ENCODE measurements around the gene XRN1.

XRN1 gene

GRCh38 chr3:142492184-142492583, 44.3 kb upstream of the XRN1 start:
- no peaks in the 10 kb centered on the region for H3K79me2 ChIP-seq (ENCODE audit: insufficient read depth, low read length)
- no peak overlapping the region for H2AFZ ChIP-seq (ENCODE audit: low read length)

GRCh38 chr3:142489572-142490323, 41.9 kb upstream of the XRN1 start:
- Histone ChIP-seq H3K36me3 (ENCODE audit: insufficient read depth, low read length) (peaks cover 43% of the 10 kb centered on the region), H2AFZ (ENCODE audit: low read length) (no peak overlapping the region), H3K4me3 (ENCODE audit: low read length, poor library complexity, severe bottlenecking) (no peak overlapping the region)

More at GRCh38 chr3:142492184-142492583, 44.3 kb upstream of the XRN1 start:
- no peaks in the 10 kb centered on the region for H3K9me3 ChIP-seq (ENCODE audit: insufficient read depth, low read depth, low read length)
- no peak overlapping the region for H3K9ac ChIP-seq (ENCODE audit: low read depth, low read length, poor library complexity, severe bottlenecking)
- H3F3A ChIP-seq (ENCODE audit: low read depth): no peaks in the 10 kb centered on the region
- H3K4me1 ChIP-seq (ENCODE audit: insufficient read depth, low read length, poor library complexity, severe bottlenecking): no peaks in the 10 kb centered on the region
- H3K27me3 ChIP-seq (ENCODE audit: insufficient read depth, low read length, poor library complexity, severe bottlenecking): no peaks in the 10 kb centered on the region
- no peak overlapping the region for H3K4me3 ChIP-seq (ENCODE audit: low read length, poor library complexity, severe bottlenecking)
- no peaks in the 10 kb centered on the region for H3K9me2 ChIP-seq (replicated peaks; ENCODE audit: low read depth, low read length)
- TF ChIP-seq, protein P1, sequence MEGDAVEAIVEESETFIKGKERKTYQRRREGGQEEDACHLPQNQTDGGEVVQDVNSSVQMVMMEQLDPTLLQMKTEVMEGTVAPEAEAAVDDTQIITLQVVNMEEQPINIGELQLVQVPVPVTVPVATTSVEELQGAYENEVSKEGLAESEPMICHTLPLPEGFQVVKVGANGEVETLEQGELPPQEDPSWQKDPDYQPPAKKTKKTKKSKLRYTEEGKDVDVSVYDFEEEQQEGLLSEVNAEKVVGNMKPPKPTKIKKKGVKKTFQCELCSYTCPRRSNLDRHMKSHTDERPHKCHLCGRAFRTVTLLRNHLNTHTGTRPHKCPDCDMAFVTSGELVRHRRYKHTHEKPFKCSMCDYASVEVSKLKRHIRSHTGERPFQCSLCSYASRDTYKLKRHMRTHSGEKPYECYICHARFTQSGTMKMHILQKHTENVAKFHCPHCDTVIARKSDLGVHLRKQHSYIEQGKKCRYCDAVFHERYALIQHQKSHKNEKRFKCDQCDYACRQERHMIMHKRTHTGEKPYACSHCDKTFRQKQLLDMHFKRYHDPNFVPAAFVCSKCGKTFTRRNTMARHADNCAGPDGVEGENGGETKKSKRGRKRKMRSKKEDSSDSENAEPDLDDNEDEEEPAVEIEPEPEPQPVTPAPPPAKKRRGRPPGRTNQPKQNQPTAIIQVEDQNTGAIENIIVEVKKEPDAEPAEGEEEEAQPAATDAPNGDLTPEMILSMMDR (conservative IDR thresholded peaks at IDR 0.05; ENCODE audit: low read length): no peak
- no peak for TF ChIP-seq EZH2phosphoT487 (IDR thresholded peaks at IDR 0.05; ENCODE audit: borderline replicate concordance)
- no peaks in the 10 kb centered on the region for H4K20me1 ChIP-seq (ENCODE audit: insufficient read depth, low read length, poor library complexity, severe bottlenecking)
- H3K4me2 ChIP-seq (ENCODE audit: low read depth, low read length, poor library complexity, severe bottlenecking): no peak overlapping the region
- H3K36me3 ChIP-seq (ENCODE audit: insufficient read depth, low read length): peaks cover 43% of the 10 kb centered on the region

GRCh38 chr3:142484912-142485435, 37.1 kb upstream of the XRN1 start:
- Histone ChIP-seq H3K9me3 (ENCODE audit: insufficient read depth, low read depth, low read length) (peaks cover 8% of the 10 kb centered on the region; the same call in 1 of the 2 replicates), H3K79me2 (ENCODE audit: insufficient read depth, low read length) (no peaks in the 10 kb centered on the region), H3F3A (ENCODE audit: low read depth) (no peaks in the 10 kb centered on the region), H3K4me3 (ENCODE audit: low read length, poor library complexity, severe bottlenecking) (no peak overlapping the region), H3K27me3 (ENCODE audit: insufficient read depth, low read length, poor library complexity, severe bottlenecking) (no peaks in the 10 kb centered on the region), H3K4me2 (ENCODE audit: low read depth, low read length, poor library complexity, severe bottlenecking) (no peak overlapping the region), H3K9me2 (replicated peaks; ENCODE audit: low read depth, low read length) (no peaks in the 10 kb centered on the region), H3K9ac (ENCODE audit: low read depth, low read length, poor library complexity, severe bottlenecking) (no peak overlapping the region), H3K36me3 (ENCODE audit: insufficient read depth, low read length) (peaks cover 34% of the 10 kb centered on the region; the same call in 1 of the 2 replicates), H3K4me1 (ENCODE audit: insufficient read depth, low read length, poor library complexity, severe bottlenecking) (no peaks in the 10 kb centered on the region), H4K20me1 (ENCODE audit: insufficient read depth, low read length, poor library complexity, severe bottlenecking) (no peaks in the 10 kb centered on the region), H2AFZ (ENCODE audit: low read length) (no peak overlapping the region)
- TF ChIP-seq EZH2phosphoT487 (IDR thresholded peaks at IDR 0.05; ENCODE audit: borderline replicate concordance): no peak
- TF ChIP-seq, protein P1 (conservative IDR thresholded peaks at IDR 0.05; ENCODE audit: low read length): no peak

More at GRCh38 chr3:142489572-142490323, 41.9 kb upstream of the XRN1 start:
- no peaks in the 10 kb centered on the region for H3F3A ChIP-seq (ENCODE audit: low read depth)
- no peaks in the 10 kb centered on the region for H3K9me2 ChIP-seq (replicated peaks; ENCODE audit: low read depth, low read length)
- no peaks in the 10 kb centered on the region for H3K9me3 ChIP-seq (ENCODE audit: insufficient read depth, low read depth, low read length)
- TF ChIP-seq, protein P1 (conservative IDR thresholded peaks at IDR 0.05; ENCODE audit: low read length): no peak
- no peak for TF ChIP-seq EZH2phosphoT487 (IDR thresholded peaks at IDR 0.05; ENCODE audit: borderline replicate concordance)
- no peaks in the 10 kb centered on the region for H4K20me1 ChIP-seq (ENCODE audit: insufficient read depth, low read length, poor library complexity, severe bottlenecking)
- H3K79me2 ChIP-seq (ENCODE audit: insufficient read depth, low read length): no peaks in the 10 kb centered on the region
- H3K27me3 ChIP-seq (ENCODE audit: insufficient read depth, low read length, poor library complexity, severe bottlenecking): no peaks in the 10 kb centered on the region
- H3K4me2 ChIP-seq (ENCODE audit: low read depth, low read length, poor library complexity, severe bottlenecking): no peak overlapping the region
- H3K4me1 ChIP-seq (ENCODE audit: insufficient read depth, low read length, poor library complexity, severe bottlenecking): no peaks in the 10 kb centered on the region
- no peak overlapping the region for H3K9ac ChIP-seq (ENCODE audit: low read depth, low read length, poor library complexity, severe bottlenecking)

Measured in Loucy (cell line).